Measurements from ENCODE around the gene CASK. TPM values are rescaled to one million over a fixed set of nuclear protein-coding genes. Genes with fewer than 3 reads are reported as not detected.

The CASK gene
- total RNA-seq, 2 donors from 2014 or later = 44.3 to 46.1 TPM

GRCh38 chrX:41912923-41913322 lies 10.4 kb downstream of the CASK start:
- no peak for TF ChIP-seq CTCF (IDR thresholded peaks at IDR 0.05)
- no peaks in the 10 kb centered on the region for H3K27me3 ChIP-seq (replicated peaks; ENCODE audit: insufficient read depth)
- H3K9me3 ChIP-seq = no peaks in the 10 kb centered on the region
- no peak overlapping the region for H3K27ac ChIP-seq
- H3K36me3 ChIP-seq = no peaks in the 10 kb centered on the region
- no peaks in the 10 kb centered on the region for H3K4me1 ChIP-seq (ENCODE audit: control insufficient read depth in 1 of 2, low read depth in 2 of 2)
- no peak for ATAC-seq (ENCODE audit: insufficient number of reproducible peaks, low FRiP score, low read depth)
- no peak for DNase-seq (ENCODE audit: low spot score)
- H3K4me3 ChIP-seq = no peak overlapping the region

- Histone ChIP-seq H3K27me3 (replicated peaks; ENCODE audit: insufficient read depth) (no peaks in the 10 kb centered on the region), H3K27ac (no peak overlapping the region), H3K9me3 (no peaks in the 10 kb centered on the region), H3K4me1 (ENCODE audit: control insufficient read depth in 1 of 2, low read depth in 2 of 2) (no peaks in the 10 kb centered on the region), H3K36me3 (no peaks in the 10 kb centered on the region), H3K4me3 (no peak overlapping the region)
- no peak for TF ChIP-seq CTCF (IDR thresholded peaks at IDR 0.05)
- DNase-seq (ENCODE audit: low spot score) = no peak
- no peak for ATAC-seq (ENCODE audit: insufficient number of reproducible peaks, low FRiP score, low read depth)
Measured at GRCh38 chrX:41909068-41909467, 14.3 kb downstream of the CASK start.

DNA sequence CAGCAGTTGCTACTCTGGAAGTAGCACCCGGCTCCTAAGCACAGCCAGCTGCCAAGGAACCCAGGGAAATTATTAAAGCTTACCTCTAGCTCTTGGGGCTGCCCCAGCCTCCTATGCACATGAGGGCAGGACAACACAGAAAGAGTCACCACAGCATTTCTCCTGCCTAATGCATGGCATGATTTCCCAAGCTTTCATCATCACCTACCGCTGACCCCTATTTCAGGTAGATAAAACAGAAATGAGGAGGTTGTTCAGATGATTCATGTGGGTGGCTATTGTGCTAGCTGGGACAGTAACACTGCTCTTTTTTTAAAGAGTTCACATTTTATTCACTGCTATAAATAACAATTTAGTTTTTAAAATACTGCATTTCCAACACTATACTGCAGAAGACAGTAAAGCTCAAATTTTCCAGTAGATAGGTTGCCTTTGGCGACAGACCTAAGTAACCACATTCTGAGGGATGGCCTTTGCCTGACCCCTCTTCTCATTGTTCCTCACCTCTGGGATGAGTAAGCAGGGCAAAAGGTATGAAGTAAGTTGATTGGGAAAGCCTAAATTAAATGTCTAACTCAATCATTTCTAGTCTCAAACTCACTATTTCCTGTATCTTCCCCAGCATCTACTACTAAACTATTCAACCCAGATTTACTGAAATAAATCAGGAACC lies 16.7 kb downstream of the CASK start:
- Histone ChIP-seq H3K9me3 (no peaks in the 10 kb centered on the region), H3K4me3 (no peak overlapping the region), H3K27ac (no peak overlapping the region), H3K27me3 (replicated peaks; ENCODE audit: insufficient read depth) (no peaks in the 10 kb centered on the region), H3K4me1 (ENCODE audit: control insufficient read depth in 1 of 2, low read depth in 2 of 2) (no peaks in the 10 kb centered on the region), H3K36me3 (no peaks in the 10 kb centered on the region)
- TF ChIP-seq CTCF (IDR thresholded peaks at IDR 0.05) = no peak
- no peak for DNase-seq (ENCODE audit: low spot score)
- no peak for ATAC-seq (ENCODE audit: insufficient number of reproducible peaks, low FRiP score, low read depth)

DNA sequence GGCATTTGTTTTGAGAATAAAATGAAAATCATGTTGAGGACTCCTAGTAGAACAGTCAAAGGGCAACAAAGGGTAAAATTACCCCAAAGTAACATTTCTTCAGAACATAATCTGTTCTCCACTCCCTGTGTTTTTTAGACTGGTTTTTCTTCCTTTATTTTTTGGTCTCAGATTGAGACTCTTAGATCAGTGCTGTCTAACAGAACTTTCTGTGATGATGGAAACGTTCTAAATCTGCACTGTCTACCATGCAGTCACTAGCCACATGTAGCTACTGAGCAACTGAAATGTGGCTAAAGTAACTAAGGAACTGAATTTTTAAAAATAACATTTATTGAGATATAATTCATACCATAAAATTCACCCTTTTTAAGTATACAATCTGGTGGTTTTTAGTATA lies 19.8 kb downstream of the CASK start:
- ATAC-seq (ENCODE audit: insufficient number of reproducible peaks, low FRiP score, low read depth) = no peak

GRCh38 chrX:41900321-41900720 lies 23.0 kb downstream of the CASK start:
- no peak overlapping the region for H3K4me3 ChIP-seq
- no peak for ATAC-seq (ENCODE audit: insufficient number of reproducible peaks, low FRiP score, low read depth)
- no peaks in the 10 kb centered on the region for H3K4me1 ChIP-seq (ENCODE audit: control insufficient read depth in 1 of 2, low read depth in 2 of 2)
- no peak for TF ChIP-seq CTCF (IDR thresholded peaks at IDR 0.05)
- no peak for DNase-seq (ENCODE audit: low spot score)
- no peaks in the 10 kb centered on the region for H3K36me3 ChIP-seq
- H3K9me3 ChIP-seq = no peaks in the 10 kb centered on the region
- no peak overlapping the region for H3K27ac ChIP-seq
- H3K27me3 ChIP-seq (replicated peaks; ENCODE audit: insufficient read depth) = no peaks in the 10 kb centered on the region

More for the DNA sequence above, 19.8 kb downstream of the CASK start:
- Histone ChIP-seq H3K27me3 (replicated peaks; ENCODE audit: insufficient read depth) (no peaks in the 10 kb centered on the region), H3K4me1 (ENCODE audit: control insufficient read depth in 1 of 2, low read depth in 2 of 2) (no peaks in the 10 kb centered on the region), H3K9me3 (no peaks in the 10 kb centered on the region), H3K27ac (no peak overlapping the region), H3K36me3 (no peaks in the 10 kb centered on the region), H3K4me3 (no peak overlapping the region)
- TF ChIP-seq CTCF (IDR thresholded peaks at IDR 0.05) = no peak
- no peak for DNase-seq (ENCODE audit: low spot score)

All from thoracic aorta (tissue), 2 donors.